GM23338 (cell line): Measurements from ENCODE around the gene RAB3GAP2. TPM values are rescaled to one million over a fixed set of nuclear protein-coding genes. Genes with fewer than 3 reads are reported as not detected.

ENCODE experiments used
- ATAC-seq: fragments of 200-7000 bp; cut with Tn5 transposase; 3 replicates; pipeline ENCODE4 v1.9.1; 2020
- DNase-seq: peaks from one replicate; pipeline ENCODE4 v3.0.0-alpha.2; 2015; ENCODE audit warnings: low spot score
- H2AFZ ChIP-seq: fragments of 200-600 bp; sonication (generic); 2 replicates; pipeline ENCODE4 v1.8.0; 2016; ENCODE audit warnings: antibody characterized with exemption, mild to moderate bottlenecking, moderate library complexity
- H3F3A ChIP-seq: fragments of 200-600 bp; sonication (generic); replicated peaks from 2 replicates; pipeline ENCODE4 v1.8.0; 2017; ENCODE audit warnings: antibody characterized with exemption, mixed run types, low read depth
- H3K27ac ChIP-seq: fragments of 200-600 bp; sonication (generic); 2 replicates; pipeline ENCODE4 v1.6.1; 2016; ENCODE audit warnings: low read depth
- H3K27me3 ChIP-seq: fragments of 200-600 bp; sonication (generic); 2 replicates; pipeline ENCODE4 v1.8.0; 2016; ENCODE audit warnings: mild to moderate bottlenecking, mixed run types, moderate library complexity; ENCODE audit not compliant: insufficient read depth
- H3K36me3 ChIP-seq: fragments of 200-600 bp; sonication (generic); 2 replicates; pipeline ENCODE4 v1.8.0; 2016; ENCODE audit warnings: mild to moderate bottlenecking; ENCODE audit not compliant: insufficient read depth
- H3K4me1 ChIP-seq: fragments of 200-600 bp; sonication (generic); 2 replicates; pipeline ENCODE4 v1.8.0; 2016; ENCODE audit warnings: mild to moderate bottlenecking, moderate library complexity; ENCODE audit not compliant: insufficient read depth
- H3K4me2 ChIP-seq: fragments of 200-600 bp; sonication (generic); 2 replicates; pipeline ENCODE4 v1.7.1; 2017; ENCODE audit warnings: mixed run types
- H3K4me3 ChIP-seq: fragments of 200-600 bp; sonication (generic); 2 replicates; pipeline ENCODE4 v1.6.1; 2016; ENCODE audit warnings: mixed run types
- H3K79me2 ChIP-seq: fragments of 200-600 bp; sonication (generic); replicated peaks from 2 replicates; pipeline ENCODE4 v1.8.0; 2017; ENCODE audit warnings: mild to moderate bottlenecking; ENCODE audit not compliant: insufficient read depth
- H3K9me2 ChIP-seq: fragments of 200-600 bp; sonication (generic); 2 replicates; pipeline ENCODE4 v1.8.0; 2017; ENCODE audit not compliant: insufficient read depth
- H4K20me1 ChIP-seq: fragments of 200-600 bp; sonication (generic); replicated peaks from 2 replicates; pipeline ENCODE4 v1.8.0; 2017; ENCODE audit warnings: mild to moderate bottlenecking; ENCODE audit not compliant: insufficient read depth
- H3K27ac Mint-ChIP-seq: 2 replicates; pipeline ENCODE4 v1.8.0; 2020; ENCODE audit warnings: inconsistent platforms, mild to moderate bottlenecking, moderate library complexity, mixed read lengths
- H3K27me3 Mint-ChIP-seq: 3 replicates; pipeline ENCODE4 v1.8.0; 2022; ENCODE audit warnings: low read depth, mild to moderate bottlenecking, moderate library complexity, mixed read lengths, inconsistent platforms; ENCODE audit not compliant: insufficient read depth, poor library complexity
- H3K36me3 Mint-ChIP-seq: 3 replicates; pipeline ENCODE4 v1.8.0; 2021; ENCODE audit warnings: low read depth, mild to moderate bottlenecking, inconsistent platforms, moderate library complexity, mixed read lengths
- H3K4me1 Mint-ChIP-seq: 3 replicates; pipeline ENCODE4 v1.8.0; 2020; ENCODE audit warnings: mild to moderate bottlenecking, inconsistent platforms, mixed read lengths
- H3K4me3 Mint-ChIP-seq: 3 replicates; pipeline ENCODE4 v1.8.0; 2021; ENCODE audit warnings: moderate library complexity, mild to moderate bottlenecking, inconsistent platforms, mixed read lengths
- H3K9me3 Mint-ChIP-seq: 3 replicates; pipeline ENCODE4 v1.8.0; 2020; ENCODE audit warnings: moderate library complexity, mild to moderate bottlenecking, inconsistent platforms, mixed read lengths
- CTCF ChIP-seq, 2 experiments: fragments of 200-600 bp in 1 of 2; sonication (generic) in 1 of 2; conservative IDR thresholded peaks; 2 replicates each; pipeline versions ENCODE4 v1.5.1 to v1.6.1; 2016 to 2017; ENCODE audit warnings: antibody characterized with exemption in 2 of 2, low read depth in 2 of 2, mild to moderate bottlenecking in 2 of 2, moderate library complexity in 1 of 2
- EZH2 ChIP-seq: fragments of 200-600 bp; sonication (generic); IDR thresholded peaks from one replicate; pipeline ENCODE4 v1.8.0; 2017; ENCODE audit warnings: antibody characterized with exemption, mild to moderate bottlenecking, low read depth; ENCODE audit not compliant: unreplicated experiment
- JUNB ChIP-seq: IDR thresholded peaks from one replicate; pipeline ENCODE4 v1.6.1; 2016; ENCODE audit warnings: antibody characterized with exemption; ENCODE audit not compliant: unreplicated experiment
- NANOG ChIP-seq: IDR thresholded peaks from 2 replicates; pipeline ENCODE4 v1.6.1; 2016; ENCODE audit warnings: antibody characterized with exemption, borderline replicate concordance
- POLR2AphosphoS5 ChIP-seq: IDR thresholded peaks from 2 replicates; pipeline ENCODE4 v1.6.1; 2016; ENCODE audit warnings: antibody characterized with exemption, low read depth
- REST ChIP-seq: IDR thresholded peaks from one replicate; pipeline ENCODE4 v1.6.1; 2018; ENCODE audit warnings: antibody characterized with exemption; ENCODE audit not compliant: unreplicated experiment
- STAT1 ChIP-seq: IDR thresholded peaks from one replicate; pipeline ENCODE4 v1.6.1; 2016; ENCODE audit warnings: antibody characterized with exemption; ENCODE audit not compliant: unreplicated experiment
- ZNF114 ChIP-seq: fragments of 250-450 bp; sonication (Bioruptor Pico); IDR thresholded peaks from 2 replicates; pipeline ENCODE4 v1.5.0; 2020; ENCODE audit warnings: mild to moderate bottlenecking, moderate library complexity
- ZNF462 ChIP-seq: fragments of 250-450 bp; sonication (Bioruptor Pico); IDR thresholded peaks from 2 replicates; pipeline ENCODE4 v1.5.0; 2020; ENCODE audit warnings: mild to moderate bottlenecking, moderate library complexity
- polyA plus RNA-seq: library from polyadenylated mRNA; unstranded; fragments of >200 nt; fragmentation: Nextera tagmentation; extraction: Ambion mirVana; gene quantifications from 2 replicates; pipeline ENCODE4 v1.2.1, GENCODE V29; 2016
- total RNA-seq: library from RNA; depleted of rRNA; stranded (reverse); fragments of >200 nt; shearing (Covaris generic); gene quantifications from 2 replicates; pipeline ENCODE4 v1.2.3, GENCODE V29; 2014

RAB3GAP2 gene
- total and polyA plus RNA-seq, 2 experiments from 2014 or later: 19.4 to 44.6 TPM

GRCh38 chr1:220281159-220281574 lies 8.9 kb upstream of the RAB3GAP2 start:
- no peaks in the 10 kb centered on the region for H3K79me2 ChIP-seq
- Mint-ChIP-seq H3K36me3 (no peaks in the 10 kb centered on the region), H3K27me3 (peaks cover 5% of the 10 kb centered on the region), H3K4me3 (no peak overlapping the region), H3K9me3 (no peaks in the 10 kb centered on the region), H3K4me1 (peaks cover 2% of the 10 kb centered on the region; the same call in 2 of the 3 replicates), H3K27ac (no peak overlapping the region)
- no peaks in the 10 kb centered on the region for H3K9me2 ChIP-seq
- ATAC-seq: peak; percentile 60
- no peak for TF ChIP-seq JUNB
- no peak for TF ChIP-seq NANOG
- TF ChIP-seq REST: no peak
- no peak for TF ChIP-seq STAT1
- no peak for TF ChIP-seq ZNF462
- TF ChIP-seq POLR2AphosphoS5: no peak
- no peak for TF ChIP-seq EZH2
- no peak for TF ChIP-seq ZNF114 (CRISPR knock-in tag)
- TF ChIP-seq CTCF (conservative IDR thresholded peaks at IDR 0.05; ENCODE audit: low read depth in 2 of 2): peak; percentile 78 to 85
- no peaks in the 10 kb centered on the region for H3F3A ChIP-seq
- no peak overlapping the region for H3K4me3 ChIP-seq
- H3K27me3 ChIP-seq: no peaks in the 10 kb centered on the region
- DNase-seq: peak; percentile 60
- no peak overlapping the region for H3K4me2 ChIP-seq
- H3K27ac ChIP-seq: no peak overlapping the region
- no peaks in the 10 kb centered on the region for H3K4me1 ChIP-seq
- H2AFZ ChIP-seq: no peak overlapping the region
- no peaks in the 10 kb centered on the region for H4K20me1 ChIP-seq
- H3K36me3 ChIP-seq: no peaks in the 10 kb centered on the region
